ENCODE results near the gene PDPK1.
"Not testable (repeated sequence)": the region's sequence is repeated elsewhere in the genome, so short reads cannot be mapped to it uniquely, and the experiment has no call there.

PDPK1 gene

DNA sequence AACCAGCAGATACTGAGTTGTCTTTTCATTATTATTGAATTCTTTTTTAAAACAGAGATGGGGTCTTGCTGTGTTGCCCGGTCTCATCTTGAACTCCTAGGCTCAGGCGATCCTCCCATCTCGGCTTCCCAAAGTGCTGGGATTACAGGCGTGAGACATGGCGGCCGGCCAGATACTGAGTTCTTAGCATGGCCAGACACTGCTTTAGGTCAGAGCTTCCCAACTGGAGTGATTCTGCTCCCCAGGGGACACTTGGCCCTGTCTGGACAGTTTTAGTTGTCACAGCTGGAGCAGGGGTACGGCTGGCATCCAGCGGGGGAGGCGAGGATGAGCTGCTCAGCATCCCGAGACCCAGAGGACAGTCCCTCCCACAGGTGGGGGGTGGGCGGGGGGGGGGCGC is 41.1 kb downstream of the PDPK1 start:
- not testable (repeated sequence) for H3K36me3 ChIP-seq (ENCODE audit: control insufficient read depth, insufficient read depth, low read length); H3K27ac ChIP-seq (ENCODE audit: low read length); H3K4me1 ChIP-seq (ENCODE audit: control insufficient read depth, insufficient read depth, low read length); H3K27me3 ChIP-seq (ENCODE audit: control insufficient read depth, insufficient read depth, low read length); H3K9me3 ChIP-seq (ENCODE audit: control insufficient read depth, insufficient read depth, low read length); H3K4me3 ChIP-seq (ENCODE audit: low read length); DNase-seq (ENCODE audit: low read depth, low spot score)
- no CpG with 5 or more reads among the region's 12 CpGs for WGBS (ENCODE audit: insufficient coverage, insufficient read length)

DNA sequence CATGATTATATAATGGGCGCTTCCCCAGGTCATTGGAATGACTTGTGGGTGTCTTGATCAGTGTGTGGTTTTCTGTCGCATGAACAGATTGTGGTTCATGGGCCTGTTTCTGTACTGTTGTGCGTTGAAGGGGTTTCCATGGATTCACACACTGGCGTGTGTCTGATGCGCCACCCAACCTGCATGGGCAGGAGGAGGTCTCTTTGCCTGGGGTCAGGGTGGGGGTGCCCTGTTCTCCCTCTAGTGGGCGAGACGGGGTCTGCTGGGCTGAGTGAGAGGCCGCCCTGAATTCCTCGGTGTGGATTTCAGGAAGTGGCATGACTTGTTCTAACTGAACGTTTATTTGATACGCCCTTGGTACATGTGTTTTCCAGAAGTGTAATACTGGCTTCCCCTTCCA is 42.3 kb downstream of the PDPK1 start:
- H3K4me3 ChIP-seq (ENCODE audit: low read length); H3K27ac ChIP-seq (ENCODE audit: low read length); H3K9me3 ChIP-seq (ENCODE audit: control insufficient read depth, insufficient read depth, low read length); DNase-seq (ENCODE audit: low read depth, low spot score); H3K36me3 ChIP-seq (ENCODE audit: control insufficient read depth, insufficient read depth, low read length); H3K4me1 ChIP-seq (ENCODE audit: control insufficient read depth, insufficient read depth, low read length); H3K27me3 ChIP-seq (ENCODE audit: control insufficient read depth, insufficient read depth, low read length): not testable (repeated sequence)
- WGBS (ENCODE audit: insufficient coverage, insufficient read length): no CpG with 5 or more reads among the region's 11 CpGs

DNA sequence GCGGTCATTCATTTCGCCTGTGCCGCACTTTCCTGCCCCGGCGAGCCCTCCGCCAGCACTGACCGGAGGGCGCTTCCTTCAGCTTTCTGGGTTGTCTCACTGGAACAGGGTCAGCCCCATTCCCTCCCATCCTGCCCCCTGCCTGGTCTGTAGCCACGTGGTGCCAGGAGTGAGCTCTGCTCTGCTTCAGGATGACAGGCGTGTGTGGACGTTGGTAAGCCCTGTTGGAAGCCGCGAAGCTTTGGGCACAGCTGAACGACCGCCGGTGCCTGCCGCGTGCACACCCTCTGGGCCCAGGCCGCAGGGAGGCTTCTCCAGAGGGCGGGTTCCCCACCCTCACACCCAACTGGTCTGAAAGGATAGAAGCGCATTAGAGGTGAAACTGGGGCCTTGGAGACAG is 43.0 kb downstream of the PDPK1 start:
- not testable (repeated sequence) for H3K9me3 ChIP-seq (ENCODE audit: control insufficient read depth, insufficient read depth, low read length); H3K36me3 ChIP-seq (ENCODE audit: control insufficient read depth, insufficient read depth, low read length); H3K27ac ChIP-seq (ENCODE audit: low read length); H3K4me1 ChIP-seq (ENCODE audit: control insufficient read depth, insufficient read depth, low read length); DNase-seq (ENCODE audit: low read depth, low spot score); H3K4me3 ChIP-seq (ENCODE audit: low read length); H3K27me3 ChIP-seq (ENCODE audit: control insufficient read depth, insufficient read depth, low read length)
- WGBS (ENCODE audit: insufficient coverage, insufficient read length): no CpG with 5 or more reads among the region's 21 CpGs

DNA sequence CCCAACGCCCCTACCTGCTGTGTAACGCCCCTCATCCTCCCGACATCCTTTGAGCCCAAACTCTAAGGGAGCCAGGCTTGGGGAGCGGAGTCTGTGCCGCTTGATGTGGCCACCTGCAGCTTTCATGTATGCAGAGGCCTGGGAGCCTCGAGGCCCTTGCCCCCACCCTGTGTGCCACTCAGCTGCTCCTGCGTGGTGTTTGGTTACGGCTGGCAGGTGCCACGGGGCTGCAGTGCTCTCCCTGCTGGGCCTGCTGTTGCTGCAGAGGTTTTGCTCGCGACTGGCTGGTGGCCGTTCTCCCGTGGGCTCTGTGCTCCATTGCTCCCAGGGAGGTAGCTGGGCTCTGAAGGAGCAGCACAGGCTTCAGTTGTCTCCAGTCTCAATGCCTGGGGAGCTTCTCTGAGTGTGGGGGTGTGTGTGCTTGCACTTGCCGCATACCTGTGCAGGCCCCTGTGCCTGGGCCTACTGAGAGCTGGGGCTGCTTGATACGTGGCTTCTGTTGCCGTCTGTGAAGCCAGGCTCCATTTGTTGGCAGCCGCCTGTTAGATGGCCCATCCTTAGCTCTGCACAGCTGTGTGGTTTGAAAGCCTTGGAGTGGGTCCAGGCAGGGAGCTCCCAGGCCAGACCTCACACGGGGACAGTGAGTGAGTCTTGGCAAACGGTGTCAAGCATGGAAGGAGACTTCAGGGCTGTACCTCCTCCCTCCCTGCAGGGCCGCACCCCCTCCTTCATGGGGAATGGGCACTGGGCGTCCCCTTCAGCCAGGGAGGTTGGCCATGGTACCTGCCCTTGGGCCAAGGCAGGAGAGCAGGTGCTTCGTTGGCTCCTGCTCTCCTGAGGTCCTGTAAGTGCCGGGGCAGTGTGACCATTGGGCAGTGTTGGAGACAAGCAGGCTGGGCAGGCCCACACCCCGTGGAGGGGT is 47.2 kb downstream of the PDPK1 start:
- no CpG with 5 or more reads among the region's 24 CpGs for WGBS (ENCODE audit: insufficient coverage, insufficient read length)
- H3K27ac ChIP-seq (ENCODE audit: low read length): no peak overlapping the region
- H3K36me3 ChIP-seq (ENCODE audit: control insufficient read depth, insufficient read depth, low read length): peaks cover 9% of the 10 kb centered on the region
- H3K9me3 ChIP-seq (ENCODE audit: control insufficient read depth, insufficient read depth, low read length): no peaks in the 10 kb centered on the region
- no peak for DNase-seq (ENCODE audit: low read depth, low spot score)
- no peaks in the 10 kb centered on the region for H3K27me3 ChIP-seq (ENCODE audit: control insufficient read depth, insufficient read depth, low read length)
- no peaks in the 10 kb centered on the region for H3K4me1 ChIP-seq (ENCODE audit: control insufficient read depth, insufficient read depth, low read length)
- H3K4me3 ChIP-seq (ENCODE audit: low read length): no peak overlapping the region

DNA sequence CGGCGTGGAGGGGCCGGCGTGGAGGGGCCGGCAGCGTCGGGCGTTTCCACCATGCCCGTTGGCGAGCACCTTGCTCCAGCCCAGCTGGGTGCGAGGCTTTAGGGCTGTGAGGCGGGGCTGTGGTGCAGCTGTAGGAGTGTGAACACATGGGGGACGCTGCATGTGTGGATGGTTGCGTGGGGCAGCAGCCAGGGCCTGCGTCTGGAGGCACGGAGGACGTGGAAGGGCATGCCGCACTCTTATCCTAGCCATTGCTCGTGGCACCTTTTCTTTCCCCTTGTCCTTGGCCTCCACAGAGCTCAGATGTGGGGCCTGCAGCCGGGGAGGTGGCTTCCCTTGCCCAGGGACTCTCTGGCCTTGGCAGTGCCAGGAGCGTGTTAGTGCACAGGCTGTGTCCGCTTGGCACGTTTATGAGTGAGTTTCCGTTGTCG is 47.8 kb downstream of the PDPK1 start:
- Histone ChIP-seq H3K27me3 (ENCODE audit: control insufficient read depth, insufficient read depth, low read length) (no peaks in the 10 kb centered on the region), H3K4me3 (ENCODE audit: low read length) (no peak overlapping the region), H3K9me3 (ENCODE audit: control insufficient read depth, insufficient read depth, low read length) (no peaks in the 10 kb centered on the region), H3K27ac (ENCODE audit: low read length) (no peak overlapping the region), H3K36me3 (ENCODE audit: control insufficient read depth, insufficient read depth, low read length) (peaks cover 9% of the 10 kb centered on the region), H3K4me1 (ENCODE audit: control insufficient read depth, insufficient read depth, low read length) (no peaks in the 10 kb centered on the region)
- DNase-seq (ENCODE audit: low read depth, low spot score): no peak
- WGBS (ENCODE audit: insufficient coverage, insufficient read length): no CpG with 5 or more reads among the region's 25 CpGs

DNA sequence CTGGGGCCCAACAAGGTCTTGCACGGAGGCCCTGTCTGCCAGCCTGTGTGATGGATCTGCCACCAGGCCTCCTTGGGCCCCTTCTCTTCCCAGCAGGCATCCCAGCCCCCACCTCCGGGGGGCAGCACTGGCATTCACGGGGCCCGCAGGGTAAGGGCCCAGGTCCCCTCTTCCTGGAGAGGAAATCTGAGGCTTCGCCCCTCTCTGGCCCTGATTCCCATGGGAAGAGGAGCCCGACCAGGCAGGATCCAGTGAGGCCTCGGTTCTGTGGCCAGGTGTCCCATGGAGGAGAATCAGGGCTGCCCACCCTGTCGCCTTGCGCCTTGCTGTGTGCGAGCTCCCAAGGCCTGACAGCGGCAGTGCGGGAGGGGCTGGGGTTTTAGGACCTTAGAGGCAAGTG is 48.4 kb downstream of the PDPK1 start:
- no CpG with 5 or more reads among the region's 12 CpGs for WGBS (ENCODE audit: insufficient coverage, insufficient read length)
- no peaks in the 10 kb centered on the region for H3K9me3 ChIP-seq (ENCODE audit: control insufficient read depth, insufficient read depth, low read length)
- H3K36me3 ChIP-seq (ENCODE audit: control insufficient read depth, insufficient read depth, low read length): peaks cover 9% of the 10 kb centered on the region
- no peaks in the 10 kb centered on the region for H3K27me3 ChIP-seq (ENCODE audit: control insufficient read depth, insufficient read depth, low read length)
- H3K27ac ChIP-seq (ENCODE audit: low read length): no peak overlapping the region
- H3K4me3 ChIP-seq (ENCODE audit: low read length): no peak overlapping the region
- no peaks in the 10 kb centered on the region for H3K4me1 ChIP-seq (ENCODE audit: control insufficient read depth, insufficient read depth, low read length)
- DNase-seq (ENCODE audit: low read depth, low spot score): no peak

DNA sequence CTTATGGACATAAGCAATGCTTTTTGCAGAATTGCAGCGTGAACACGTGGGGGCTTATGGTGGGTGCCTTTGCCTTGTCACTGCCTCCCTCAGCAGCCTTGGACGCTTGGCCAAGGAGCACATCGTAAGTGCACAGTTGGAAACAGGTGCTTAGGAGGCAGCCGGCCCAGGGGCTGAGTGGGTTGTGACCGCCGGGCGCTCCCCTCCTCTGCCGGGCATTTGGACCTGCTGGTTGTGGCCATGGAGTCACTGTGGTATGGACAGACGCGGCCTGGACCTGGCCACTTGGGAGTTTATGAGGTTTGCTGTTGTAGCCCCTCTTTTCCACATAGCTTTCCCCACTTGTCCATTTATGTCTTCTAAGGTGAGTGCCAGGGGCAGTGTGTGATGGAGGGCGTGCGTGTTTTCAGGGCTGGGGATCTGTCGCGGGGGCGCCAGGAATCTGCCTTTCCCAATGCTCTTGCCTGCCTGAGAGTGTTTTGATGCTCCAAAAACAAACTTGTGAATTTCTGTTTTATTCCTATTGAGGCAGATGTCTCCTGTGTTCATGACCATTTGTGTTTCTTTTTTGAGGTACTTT is 49.2 kb downstream of the PDPK1 start:
- Histone ChIP-seq H3K4me3 (ENCODE audit: low read length) (no peak overlapping the region), H3K36me3 (ENCODE audit: control insufficient read depth, insufficient read depth, low read length) (peaks cover 9% of the 10 kb centered on the region), H3K4me1 (ENCODE audit: control insufficient read depth, insufficient read depth, low read length) (no peaks in the 10 kb centered on the region), H3K27me3 (ENCODE audit: control insufficient read depth, insufficient read depth, low read length) (no peaks in the 10 kb centered on the region), H3K27ac (ENCODE audit: low read length) (no peak overlapping the region), H3K9me3 (ENCODE audit: control insufficient read depth, insufficient read depth, low read length) (no peaks in the 10 kb centered on the region)
- no peak for DNase-seq (ENCODE audit: low read depth, low spot score)
- no CpG with 5 or more reads among the region's 16 CpGs for WGBS (ENCODE audit: insufficient coverage, insufficient read length)

DNA sequence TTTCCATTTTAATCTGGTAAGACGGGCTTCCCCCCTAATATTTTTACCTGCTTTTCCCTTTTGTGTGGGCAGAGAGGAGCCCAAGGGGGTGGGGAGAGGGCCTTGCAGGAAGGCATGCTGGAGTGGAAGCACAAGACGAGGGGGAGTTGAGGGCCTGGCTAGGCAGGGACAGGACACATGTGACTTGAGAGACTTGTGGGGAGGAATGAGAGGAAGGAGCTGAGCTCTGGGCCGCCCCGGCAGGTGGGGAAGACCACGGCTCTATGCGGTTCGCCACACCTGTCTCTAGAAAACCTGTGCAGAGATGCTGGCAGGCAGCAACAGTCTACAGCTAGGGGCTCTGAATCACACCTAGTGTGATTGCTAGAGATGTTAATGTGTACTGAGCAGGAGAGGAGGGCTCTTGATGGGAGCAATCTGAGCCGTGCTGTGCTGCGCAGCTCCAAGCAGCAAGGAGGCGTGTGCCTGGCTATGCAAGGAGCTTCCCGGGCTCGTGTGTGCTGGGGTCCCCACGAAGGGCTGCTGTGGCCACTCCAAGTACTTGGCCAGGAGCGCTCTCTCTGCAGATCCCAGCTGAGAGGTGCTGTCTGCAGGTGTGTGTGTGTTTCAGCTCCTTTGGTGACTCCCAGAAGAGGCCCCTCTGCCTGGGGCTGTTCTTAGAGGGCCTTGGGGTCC is 50.2 kb downstream of the PDPK1 start:
- Histone ChIP-seq H3K27ac (ENCODE audit: low read length) (no peak overlapping the region), H3K4me1 (ENCODE audit: control insufficient read depth, insufficient read depth, low read length) (no peaks in the 10 kb centered on the region), H3K36me3 (ENCODE audit: control insufficient read depth, insufficient read depth, low read length) (peaks cover 9% of the 10 kb centered on the region), H3K4me3 (ENCODE audit: low read length) (no peak overlapping the region), H3K9me3 (ENCODE audit: control insufficient read depth, insufficient read depth, low read length) (no peaks in the 10 kb centered on the region), H3K27me3 (ENCODE audit: control insufficient read depth, insufficient read depth, low read length) (no peaks in the 10 kb centered on the region)
- WGBS (ENCODE audit: insufficient coverage, insufficient read length): no CpG with 5 or more reads among the region's 14 CpGs
- no peak for DNase-seq (ENCODE audit: low read depth, low spot score)

DNA sequence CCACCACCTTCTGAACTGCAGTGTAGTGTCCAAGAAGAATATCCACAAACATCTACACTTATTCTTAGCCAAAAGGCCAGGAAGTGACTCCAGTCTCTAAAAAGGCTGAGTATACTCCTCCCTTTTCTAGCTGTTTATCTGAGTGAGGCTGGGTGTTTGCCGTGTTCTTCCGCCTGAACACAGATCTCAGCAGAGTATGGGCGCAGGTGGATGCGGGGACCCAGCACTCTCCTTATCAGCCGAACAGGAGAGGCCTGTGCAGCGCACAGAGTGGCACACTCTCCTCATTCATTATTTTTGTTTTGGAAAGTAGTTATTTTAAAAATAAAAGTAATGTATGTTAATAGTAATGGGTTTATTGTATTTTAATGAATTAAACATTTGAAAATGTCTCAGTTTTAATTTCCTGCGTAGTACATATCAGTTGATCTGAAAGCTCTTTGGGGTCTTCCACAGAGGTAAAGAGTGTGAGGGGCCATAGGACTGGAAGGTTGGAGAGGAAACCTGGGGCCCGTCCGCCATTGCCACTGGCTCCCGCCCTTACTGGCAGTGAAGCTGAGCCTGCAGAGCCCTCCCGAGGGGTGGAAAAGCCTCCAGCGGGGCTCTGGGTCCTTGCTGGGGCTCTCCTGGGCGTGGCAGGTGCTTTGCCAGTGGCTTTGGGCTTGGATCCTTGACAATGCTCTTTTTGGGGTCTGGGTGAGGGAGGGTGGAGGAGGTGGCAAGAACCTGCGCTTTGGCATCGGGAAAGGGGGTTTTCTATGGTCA is 53.8 kb downstream of the PDPK1 start:
- Histone ChIP-seq H3K4me1 (ENCODE audit: control insufficient read depth, insufficient read depth, low read length) (no peaks in the 10 kb centered on the region), H3K9me3 (ENCODE audit: control insufficient read depth, insufficient read depth, low read length) (no peaks in the 10 kb centered on the region), H3K27me3 (ENCODE audit: control insufficient read depth, insufficient read depth, low read length) (no peaks in the 10 kb centered on the region), H3K4me3 (ENCODE audit: low read length) (no peak overlapping the region), H3K27ac (ENCODE audit: low read length) (no peak overlapping the region), H3K36me3 (ENCODE audit: control insufficient read depth, insufficient read depth, low read length) (peaks cover 5% of the 10 kb centered on the region)
- WGBS (ENCODE audit: insufficient coverage, insufficient read length): 100% methylated on average over 1 of the region's 15 CpGs
- DNase-seq (ENCODE audit: low read depth, low spot score): no peak

DNA sequence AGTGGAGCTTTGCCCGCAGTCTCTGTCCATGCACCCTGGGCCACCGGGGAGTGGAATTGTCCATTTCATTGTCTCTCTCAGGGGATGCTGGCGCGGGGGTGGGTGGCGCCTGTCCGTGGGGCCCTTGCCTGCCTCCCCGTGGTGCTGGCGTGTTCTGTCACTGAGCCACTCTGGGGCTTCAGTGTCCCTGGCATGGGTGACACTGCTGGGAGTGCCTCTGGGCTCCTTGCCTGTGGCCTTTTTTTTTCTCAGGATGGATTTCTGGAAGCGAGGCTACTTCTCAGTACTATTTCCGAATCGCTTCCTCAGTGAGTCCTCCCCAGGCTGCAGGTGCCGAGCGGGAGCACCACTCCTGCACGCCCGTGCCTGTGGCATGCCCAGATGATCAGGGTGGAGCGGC is 55.0 kb downstream of the PDPK1 start:
- H3K27me3 ChIP-seq (ENCODE audit: control insufficient read depth, insufficient read depth, low read length): no peaks in the 10 kb centered on the region
- H3K27ac ChIP-seq (ENCODE audit: low read length): no peak overlapping the region
- H3K4me1 ChIP-seq (ENCODE audit: control insufficient read depth, insufficient read depth, low read length): no peaks in the 10 kb centered on the region
- H3K4me3 ChIP-seq (ENCODE audit: low read length): no peak overlapping the region
- WGBS (ENCODE audit: insufficient coverage, insufficient read length): no CpG with 5 or more reads among the region's 16 CpGs
- peaks cover 6% of the 10 kb centered on the region for H3K36me3 ChIP-seq (ENCODE audit: control insufficient read depth, insufficient read depth, low read length)
- no peaks in the 10 kb centered on the region for H3K9me3 ChIP-seq (ENCODE audit: control insufficient read depth, insufficient read depth, low read length)
- no peak for DNase-seq (ENCODE audit: low read depth, low spot score)

All from iPS DF 6.9 (cell line).